RWPE1 (cell line): ENCODE data around the gene TLCD3B.

Experiments
- CTCF ChIA-PET: fragments of 350-600 bp; sonication (Branson Sonifier 250); formaldehyde crosslinking; extraction: SDS; loops from one replicate; lab custom pipeline; 2021; lab: Yijun Ruan, JAX
- POLR2A ChIA-PET: fragments of 400-600 bp; formaldehyde crosslinking; extraction: SDS; loops from one replicate; lab custom pipeline; 2020; ENCODE audit warnings: antibody characterized with exemption; ENCODE audit not compliant: low non-redundant PET; lab: Yijun Ruan, JAX
- DNase-seq: peaks from one replicate; pipeline ENCODE4 v3.0.0; 2012; ENCODE audit warnings: low spot score
- H3K27ac ChIP-seq: fragments of 450-650 bp; 2 replicates; pipeline ENCODE4 v1.5.1; 2017
- CTCF ChIP-seq: fragments of 450-650 bp; conservative IDR thresholded peaks from 2 replicates; pipeline ENCODE4 v1.5.1; 2017; ENCODE audit warnings: low read depth, mild to moderate bottlenecking

Gene TLCD3B

GRCh38 chr16:30063278-30063892, 32.3 kb upstream of the TLCD3B start:
- no peak for TF ChIP-seq CTCF
- ChIA-PET CTCF (interaction anchor here (0.6 to 0.7 kb wide), 2 partner anchors 8 to 110 kb away, joined by 3 to 5 read pairs; no protein-coding TSS in a partner anchor), POLR2A (no interaction called here)
- no peak for DNase-seq
- peak overlapping the region; percentile 99 for H3K27ac ChIP-seq

GRCh38 chr16:30060836-30061554, 29.9 kb upstream of the TLCD3B start:
- no peak for TF ChIP-seq CTCF
- ChIA-PET CTCF (interaction anchor here (0.6 to 0.8 kb wide), 2 partner anchors 28 to 210 kb away, joined by 3 read pairs; no protein-coding TSS in a partner anchor), POLR2A (interaction anchor here (0.6 kb wide), 1 partner anchor 587 kb away, joined by 3 read pairs; no protein-coding TSS in a partner anchor)
- peak overlapping the region; percentile 34 for H3K27ac ChIP-seq
- no peak for DNase-seq

GRCh38 chr16:30060346-30060745, 29.3 kb upstream of the TLCD3B start:
- ChIA-PET CTCF (interaction anchor here (0.8 kb wide), 1 partner anchor 28 kb away, joined by 3 read pairs; no protein-coding TSS in a partner anchor), POLR2A (no interaction called here)
- H3K27ac ChIP-seq, result peak overlapping the region; percentile 34
- no peak for DNase-seq
- no peak for TF ChIP-seq CTCF

GRCh38 chr16:30054959-30055553, 24.0 kb upstream of the TLCD3B start:
- CTCF ChIA-PET, result interaction anchor here (0.6 to 1.3 kb wide), 11 partner anchors 8 to 156 kb away, joined by 3 to 13 read pairs (median 3); partner anchors contain the start of genes ALDOA and TBX6
- POLR2A ChIA-PET, result interaction anchor here (0.5 to 0.7 kb wide), 3 partner anchors 10 to 531 kb away, joined by 4 to 5 read pairs (median 4); no protein-coding TSS in a partner anchor
- peak; percentile 78 for DNase-seq
- peak overlapping the region; percentile 90 for H3K27ac ChIP-seq
- peak; percentile 55 for TF ChIP-seq CTCF

GRCh38 chr16:30054451-30054850, 23.4 kb upstream of the TLCD3B start:
- peak overlapping the region; percentile 90 for H3K27ac ChIP-seq
- DNase-seq, result no peak
- CTCF ChIA-PET, result interaction anchor here (0.6 to 1.2 kb wide), 9 partner anchors 8 to 156 kb away, joined by 3 to 6 read pairs (median 3); partner anchors contain the start of gene ALDOA
- POLR2A ChIA-PET, result interaction anchor here (0.5 to 2.1 kb wide), 3 partner anchors 10 to 27 kb away, joined by 4 to 8 read pairs (median 5); no protein-coding TSS in a partner anchor
- TF ChIP-seq CTCF, result no peak
